Renal cortex interstitium (tissue), 11 donors: ENCODE measurements around the gene DNAH8. TPM values are rescaled to one million over a fixed set of nuclear protein-coding genes. Genes with fewer than 3 reads are reported as not detected.

Experiments used
- DNase-seq, 11 donors: peaks; one replicate each; pipeline ENCODE4 v3.0.0-alpha.2; 2013; ENCODE audit warnings: low read depth in 9 of 11, low spot score in 4 of 11; ENCODE audit errors: extremely low read depth in 1 of 11
- polyA plus RNA-seq, 3 donors: library from polyadenylated mRNA; unstranded; fragments of 120-200 nt; gene quantifications; one replicate each; pipeline ENCODE4 v1.2.1, GENCODE V29; 2013; ENCODE audit not compliant: insufficient read length in 3 of 3

Gene DNAH8
- polyA plus RNA-seq, 3 donors = 0.39 to 1.1 (median 0.90) TPM

DNA sequence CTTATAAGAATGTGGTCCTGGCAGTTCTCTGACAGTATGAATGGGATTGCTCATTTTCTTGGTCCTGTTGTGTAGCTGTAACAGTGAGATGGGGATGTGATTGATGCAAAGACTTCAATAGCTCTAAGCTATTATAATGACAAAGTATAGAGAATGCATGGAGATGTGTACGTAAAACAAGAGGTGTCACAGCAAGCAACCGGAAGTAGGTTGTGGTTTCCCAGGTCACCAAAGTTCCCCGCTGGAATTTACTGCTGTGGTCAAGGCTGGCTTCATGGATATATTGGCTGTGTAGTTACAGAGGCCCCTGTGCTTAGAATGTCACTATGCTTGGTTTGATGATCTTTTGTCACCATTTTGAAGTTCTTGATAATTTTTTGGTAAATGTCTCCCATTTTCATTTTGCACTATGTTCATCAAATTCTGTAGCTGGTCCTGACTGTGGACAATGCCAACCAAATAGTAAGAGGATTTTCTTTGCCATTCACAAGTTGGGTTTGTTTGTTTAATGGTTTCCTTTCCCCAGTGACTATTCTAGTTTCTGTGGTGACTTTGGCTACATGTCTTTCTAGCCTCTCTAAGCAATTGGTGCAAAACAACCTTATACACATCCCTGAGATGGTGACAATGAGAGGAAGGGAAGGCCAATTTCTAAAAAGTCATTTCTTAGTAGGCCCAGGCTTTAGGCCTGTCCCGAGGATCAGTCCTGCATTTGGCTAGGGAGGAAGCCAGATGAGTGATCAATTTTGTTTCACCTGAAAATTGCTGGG is 10.5 kb downstream of the DNAH8 start:
- DNase-seq = no peak

DNA sequence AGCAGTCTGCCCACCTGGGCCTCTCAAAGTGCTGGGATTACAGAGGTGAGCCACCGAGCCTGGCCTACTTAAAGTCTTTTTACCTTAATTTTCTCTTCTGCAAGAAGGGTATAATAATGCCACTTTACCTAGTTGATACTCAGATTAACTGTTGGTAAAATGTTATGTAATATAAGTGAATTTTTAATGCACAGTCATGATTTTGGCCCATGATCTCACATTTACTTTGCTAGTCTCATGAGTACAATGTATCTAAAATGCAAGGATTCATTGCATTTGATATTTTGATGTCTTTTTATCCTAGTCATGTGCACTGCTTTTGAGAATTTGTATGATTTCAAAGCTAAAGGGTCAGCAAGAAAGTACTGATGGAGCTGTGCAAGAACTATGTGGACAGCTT is 13.1 kb downstream of the DNAH8 start:
- DNase-seq = no peak

DNA sequence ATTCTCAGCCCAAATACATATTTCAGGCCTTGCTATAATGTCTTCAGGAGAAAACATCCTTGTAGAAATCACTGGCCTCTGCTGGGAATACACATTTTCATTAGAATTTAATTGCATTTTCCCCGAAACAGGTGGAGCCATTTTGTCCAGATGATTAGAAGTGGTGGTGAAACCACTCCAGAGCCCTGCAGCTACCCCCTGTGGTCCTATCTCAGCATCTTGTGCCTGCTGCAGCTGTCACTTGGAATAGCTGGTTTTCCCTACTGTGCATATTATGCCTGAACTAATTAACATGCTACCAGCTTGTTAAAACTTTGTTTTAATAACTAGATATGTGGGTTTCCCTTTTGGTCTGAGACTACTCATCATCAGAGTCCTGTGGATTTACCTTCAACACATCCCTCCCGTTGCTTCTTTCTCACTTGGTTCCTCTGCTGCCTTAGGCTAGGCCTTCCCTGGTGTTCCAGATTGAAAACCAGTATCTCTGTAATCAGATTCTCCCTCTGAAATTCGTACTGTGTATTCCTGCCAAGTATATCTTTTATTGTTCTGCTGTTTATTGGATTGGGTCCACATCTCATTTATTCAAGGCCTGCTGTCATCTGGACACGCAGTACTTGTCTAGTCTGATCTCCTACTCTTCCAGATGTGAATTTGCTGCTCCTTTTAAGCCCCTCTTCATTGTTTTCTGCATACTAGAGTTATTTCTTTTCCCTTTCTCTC is 15.2 kb downstream of the DNAH8 start:
- DNase-seq = no peak

DNA sequence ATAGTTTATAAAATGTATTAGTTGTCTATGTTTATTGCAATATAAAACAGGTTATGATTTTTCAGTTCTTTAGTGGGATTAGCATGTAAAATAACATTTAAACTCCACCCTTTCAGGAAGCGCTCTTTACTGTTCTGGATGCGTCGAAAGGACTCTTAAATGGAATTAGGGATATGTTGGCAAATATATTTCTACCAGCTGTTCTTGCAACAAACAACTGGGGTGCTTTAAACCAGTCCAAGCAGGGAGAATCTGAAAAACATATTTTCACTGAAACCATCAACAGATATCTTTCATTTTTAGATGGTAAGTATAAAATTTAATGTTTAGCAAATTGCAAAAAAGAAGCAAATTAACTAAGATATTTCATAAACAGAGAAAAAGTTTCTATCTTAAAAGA is 21.8 kb downstream of the DNAH8 start:
- no peak for DNase-seq

DNA sequence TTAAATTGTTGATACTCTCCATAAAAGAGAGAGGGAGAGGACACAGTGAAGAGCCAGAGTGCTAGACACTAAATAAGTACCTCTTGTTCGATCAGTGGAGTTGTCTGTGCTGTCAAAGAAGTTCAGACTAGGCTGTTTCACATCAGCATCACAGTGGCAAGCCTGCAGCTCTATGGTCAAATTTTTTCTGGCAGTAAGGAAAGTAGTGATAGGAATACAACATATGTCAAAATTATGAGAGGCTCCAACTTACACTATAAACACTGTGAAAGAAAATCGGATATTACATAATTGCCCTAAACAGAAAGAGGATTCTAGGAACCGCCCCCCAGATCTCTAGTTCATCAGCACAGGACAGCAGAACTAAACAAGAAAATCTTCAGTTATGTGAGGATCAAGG is 23.1 kb downstream of the DNAH8 start:
- DNase-seq = no peak

DNA sequence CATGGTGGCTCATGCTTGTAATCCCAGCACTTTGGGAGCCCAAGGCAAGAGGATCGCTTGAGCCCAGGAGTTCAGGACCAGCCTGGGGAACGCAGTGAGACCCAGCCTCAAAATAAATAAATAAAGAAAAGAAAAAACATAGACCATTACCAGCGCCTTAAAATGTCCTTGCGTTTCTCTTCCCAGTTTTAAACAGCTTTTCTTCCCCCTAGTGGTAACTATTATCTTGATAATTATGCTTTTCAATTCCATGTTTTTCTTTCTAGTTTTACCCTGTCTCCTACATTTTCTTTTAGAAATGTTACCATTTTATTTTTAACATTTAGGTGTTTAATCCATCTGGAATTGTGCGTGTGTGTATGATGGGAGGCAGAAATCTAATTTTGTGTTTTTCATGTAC is 24.4 kb downstream of the DNAH8 start:
- no peak for DNase-seq

DNA sequence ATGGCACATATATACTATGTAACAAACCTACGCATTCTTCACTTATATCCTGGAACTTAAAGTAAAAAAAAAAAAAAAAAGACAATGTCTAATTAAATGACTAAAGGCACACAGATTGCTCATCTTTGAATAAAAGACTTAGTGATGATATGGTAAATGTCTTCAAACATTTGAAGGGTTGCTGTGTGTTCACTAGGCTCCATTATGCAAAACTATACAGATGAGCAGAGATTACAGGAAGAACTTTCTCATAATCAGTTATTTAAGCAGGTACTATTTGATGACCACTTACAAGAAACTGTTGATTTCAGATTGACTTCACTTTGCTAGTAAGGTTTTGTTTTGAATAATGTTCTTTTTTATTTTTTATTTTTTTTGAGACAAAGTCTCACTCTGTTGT is 34.4 kb downstream of the DNAH8 start:
- DNase-seq = no peak

DNA sequence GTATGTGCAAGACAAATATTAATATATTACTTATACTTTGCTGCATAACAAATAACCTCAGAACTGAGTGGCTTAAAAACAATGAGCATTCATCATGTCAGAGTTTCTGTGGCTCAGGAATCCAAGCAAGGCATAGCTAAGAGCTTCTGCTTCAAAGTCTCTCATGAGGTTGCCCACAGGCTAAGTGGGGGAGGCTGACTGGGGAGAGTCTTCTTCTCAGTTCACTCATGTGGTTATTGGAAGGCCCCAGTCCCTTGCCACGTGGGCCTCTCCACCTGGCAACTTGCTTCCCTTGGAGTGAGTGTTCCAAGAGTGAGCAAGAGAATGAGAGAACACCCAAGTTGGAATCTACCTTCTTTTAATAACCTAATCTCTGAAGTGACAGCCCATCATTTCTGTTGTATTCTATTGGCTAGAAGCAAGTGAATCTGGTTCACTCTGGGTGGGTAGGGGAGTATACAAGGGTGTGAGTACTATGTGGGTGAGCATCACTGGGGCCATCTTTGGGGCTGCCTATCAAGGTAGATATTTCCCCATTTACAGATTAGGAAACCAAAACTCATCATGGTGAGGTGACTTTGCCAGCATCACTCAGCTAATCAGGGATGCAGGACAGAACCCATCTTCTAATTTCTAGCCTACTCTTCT is 36.0 kb downstream of the DNAH8 start:
- no peak for DNase-seq

DNA sequence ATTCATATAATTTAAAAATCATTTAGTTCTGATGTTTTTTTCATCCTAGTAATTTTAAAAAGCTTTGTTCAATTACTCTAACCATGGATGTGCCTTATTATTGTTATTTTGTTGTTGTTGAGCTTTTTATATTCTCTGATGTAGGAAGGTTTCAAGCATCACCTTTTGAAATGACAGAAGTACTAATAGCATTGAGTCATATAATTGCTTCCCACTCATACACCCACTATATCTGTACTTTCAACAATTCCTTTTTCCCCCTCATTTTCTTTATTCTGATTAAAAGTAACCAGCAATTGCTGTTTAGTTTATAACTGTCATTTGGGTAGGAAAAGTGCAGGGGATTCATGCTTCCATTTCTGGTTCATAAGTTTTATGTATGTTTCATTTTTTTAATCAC is 38.6 kb downstream of the DNAH8 start:
- no peak for DNase-seq

DNA sequence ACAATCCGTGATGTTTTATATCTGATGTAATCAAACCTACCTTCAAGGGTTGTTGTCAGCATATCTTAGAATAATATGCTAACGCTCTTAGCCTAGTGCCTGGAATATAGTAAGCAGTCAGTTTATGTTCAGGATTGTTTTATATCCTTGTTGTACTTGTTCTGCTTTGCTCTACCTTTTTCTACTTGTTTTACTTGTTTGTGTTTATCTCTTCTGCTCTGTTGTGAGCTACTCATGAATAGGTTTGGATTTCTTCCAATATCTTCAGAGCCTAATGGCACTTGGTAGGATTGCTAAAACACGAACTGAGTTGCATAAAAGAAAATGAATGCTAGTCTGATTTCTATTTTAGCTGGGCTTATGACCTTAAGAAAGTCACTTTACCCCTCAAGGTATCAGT is 40.1 kb downstream of the DNAH8 start:
- peak in 4 of 11 donors; percentile 10 to 20 (median 16) for DNase-seq

DNA sequence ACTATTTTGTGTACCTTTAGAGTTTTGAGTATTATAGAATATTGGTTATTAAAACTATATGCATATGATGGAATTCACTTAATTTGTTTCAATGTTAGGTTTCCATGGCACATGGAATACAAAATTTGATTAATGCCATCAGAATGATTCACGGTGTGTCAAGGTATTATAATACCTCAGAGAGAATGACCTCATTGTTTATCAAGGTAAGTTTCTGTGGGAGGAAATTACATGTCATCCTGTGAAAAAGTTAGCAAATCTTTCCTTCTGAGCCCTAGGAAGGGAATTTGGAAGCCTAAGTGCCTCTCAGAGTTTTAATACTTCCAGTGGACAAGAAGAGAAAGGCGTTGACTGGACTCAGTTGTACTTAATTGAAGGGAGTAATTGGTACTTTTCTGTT is 40.8 kb downstream of the DNAH8 start:
- DNase-seq = peak in 1 of 11 donors; percentile 2

DNA sequence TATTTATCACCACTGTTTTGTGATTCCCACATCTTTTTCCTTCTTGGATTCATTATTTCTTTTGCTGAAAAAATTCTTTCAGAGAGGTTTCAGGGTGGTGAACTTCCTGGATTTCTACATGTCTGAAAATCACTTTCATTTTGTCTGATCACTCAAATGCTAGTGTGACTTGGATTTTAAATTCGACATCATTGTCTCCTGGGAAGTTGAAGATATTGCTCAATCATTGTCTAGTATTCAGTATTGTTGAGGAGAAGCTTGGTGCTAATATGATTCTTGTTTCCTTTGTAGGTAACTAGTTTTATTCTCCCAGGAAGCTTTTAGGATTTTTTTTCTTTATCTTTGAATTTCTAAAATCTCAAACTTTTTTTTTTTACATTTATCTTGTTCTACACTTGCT is 45.0 kb downstream of the DNAH8 start:
- DNase-seq = no peak

DNA sequence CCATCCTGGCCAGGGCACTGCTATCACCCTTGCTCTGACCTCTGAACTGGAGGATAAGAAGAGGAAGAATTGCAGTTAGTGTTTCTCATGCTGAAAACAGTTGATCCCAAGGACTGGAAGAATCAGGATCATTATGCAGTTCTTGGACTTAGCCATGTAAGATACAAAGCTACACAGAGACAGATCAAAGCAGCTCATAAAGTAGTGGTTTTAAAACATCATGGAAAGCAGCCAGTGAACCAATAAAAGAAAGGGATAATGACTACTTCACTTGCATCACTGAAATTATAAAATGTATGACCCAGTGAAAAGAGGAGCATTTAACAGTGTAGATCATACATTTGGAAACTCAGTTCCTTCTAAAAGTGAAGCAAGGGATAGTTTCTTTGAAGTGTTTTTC is 47.7 kb downstream of the DNAH8 start:
- DNase-seq = no peak

DNA sequence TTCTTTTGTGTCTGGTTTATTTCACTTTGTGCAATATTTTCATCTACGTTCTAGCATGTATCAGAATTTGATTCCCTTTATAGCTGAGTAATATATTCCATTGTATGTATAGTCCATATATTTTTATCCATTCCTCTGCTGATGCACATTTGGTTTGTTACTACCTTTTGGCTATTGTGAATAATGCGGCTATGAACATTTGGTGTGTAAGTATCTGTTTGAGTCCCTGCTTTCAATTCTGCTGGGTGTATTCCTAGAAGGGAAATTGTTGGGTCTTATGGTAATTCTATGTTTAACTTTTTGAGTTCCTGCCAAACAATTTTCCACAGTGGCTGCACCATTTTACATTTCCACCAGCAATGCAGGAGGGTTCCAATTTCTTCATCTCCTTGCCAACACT is 52.4 kb downstream of the DNAH8 start:
- no peak for DNase-seq

DNA sequence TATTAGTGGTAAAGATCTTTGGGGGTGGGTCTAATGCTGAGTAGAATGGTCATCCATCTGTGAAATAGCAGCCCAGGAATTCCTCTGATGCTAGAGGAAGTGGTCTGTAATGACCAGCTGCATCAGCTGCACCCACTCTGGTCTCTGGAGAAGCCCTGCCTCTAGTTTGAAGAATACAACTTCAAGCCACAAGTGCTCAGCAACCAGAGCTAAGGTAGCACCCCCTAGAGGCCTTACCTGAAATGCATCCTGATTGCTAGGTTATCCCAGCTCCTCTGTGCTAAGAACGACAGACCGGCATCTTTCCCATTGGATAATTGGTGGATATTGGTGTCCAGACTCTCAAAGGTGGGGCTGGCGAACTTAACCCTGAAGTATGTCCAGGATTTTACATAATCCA is 58.2 kb downstream of the DNAH8 start:
- DNase-seq = no peak

DNA sequence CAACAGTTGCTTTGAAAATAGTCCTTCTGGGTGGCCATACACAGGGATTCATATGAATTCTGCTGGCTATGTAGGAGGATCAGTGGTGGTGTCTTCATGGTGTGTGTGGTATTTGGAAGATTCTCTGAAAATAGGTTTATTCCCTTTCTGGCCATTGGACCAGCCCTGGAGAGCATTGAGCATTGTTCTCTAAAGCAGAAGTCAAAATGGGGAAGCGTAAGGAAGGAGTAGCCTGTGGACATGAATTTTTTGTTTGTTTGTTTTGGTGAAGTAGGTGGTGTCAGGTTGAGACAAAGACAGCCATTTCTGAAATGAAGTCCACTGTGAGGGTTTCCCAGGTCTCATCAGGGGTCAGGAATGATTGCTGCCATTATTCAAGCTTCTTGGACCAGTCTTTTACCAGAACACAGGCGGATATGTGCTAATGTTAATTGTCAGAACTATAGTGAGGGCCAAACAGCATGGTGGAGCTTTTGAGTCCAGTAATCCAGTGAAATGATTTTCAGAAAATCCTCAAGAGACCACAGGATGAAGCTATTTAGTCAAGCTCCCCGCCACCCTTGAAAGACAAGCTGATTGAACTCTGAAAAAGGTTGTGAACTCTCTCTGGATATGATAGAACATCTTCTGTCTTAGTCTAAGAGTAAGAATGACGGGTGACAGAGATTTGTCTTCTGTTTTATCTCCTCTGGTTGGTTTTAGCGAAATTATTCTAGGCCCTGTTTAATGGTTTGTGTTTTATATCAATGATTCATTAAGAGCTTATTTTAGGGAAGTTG is 60.0 kb downstream of the DNAH8 start:
- no peak for DNase-seq

DNA sequence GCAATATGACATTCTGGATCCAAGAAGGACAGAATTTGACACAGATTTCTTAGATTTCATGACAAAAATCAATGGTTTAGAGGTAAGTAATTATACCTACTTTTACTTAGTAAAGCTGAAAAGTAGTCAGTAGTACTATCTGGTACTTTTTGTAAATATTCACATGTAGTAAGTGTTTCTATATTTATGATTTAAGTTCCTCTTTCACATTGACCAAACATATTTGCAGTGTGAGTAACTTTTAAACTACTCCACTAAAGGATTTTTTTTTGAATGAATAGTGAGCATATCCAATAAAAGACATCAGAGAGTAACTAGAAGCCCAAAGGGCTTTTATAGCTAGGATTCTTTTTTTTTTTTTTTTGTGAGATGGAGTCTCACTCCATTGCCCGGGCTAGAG is 60.8 kb downstream of the DNAH8 start:
- no peak for DNase-seq

DNA sequence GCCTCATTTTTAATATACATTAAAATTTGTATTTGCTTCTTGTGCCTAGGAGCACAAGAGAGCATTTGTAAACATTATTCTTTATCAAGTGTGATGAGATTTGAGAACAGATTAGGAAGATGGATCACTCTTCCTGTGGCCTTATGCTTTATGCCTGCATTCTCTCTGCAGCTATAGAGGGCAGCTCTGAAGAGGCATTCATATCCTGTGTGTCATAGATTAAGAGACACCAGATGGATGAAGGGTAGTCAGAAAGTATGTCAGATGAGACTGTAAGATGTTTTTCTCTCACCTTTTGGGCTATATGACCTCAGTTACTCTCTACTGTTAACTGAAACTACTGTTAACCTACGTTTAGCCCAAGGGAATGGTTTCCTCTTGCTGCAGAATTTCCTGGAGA is 61.4 kb downstream of the DNAH8 start:
- no peak for DNase-seq

DNA sequence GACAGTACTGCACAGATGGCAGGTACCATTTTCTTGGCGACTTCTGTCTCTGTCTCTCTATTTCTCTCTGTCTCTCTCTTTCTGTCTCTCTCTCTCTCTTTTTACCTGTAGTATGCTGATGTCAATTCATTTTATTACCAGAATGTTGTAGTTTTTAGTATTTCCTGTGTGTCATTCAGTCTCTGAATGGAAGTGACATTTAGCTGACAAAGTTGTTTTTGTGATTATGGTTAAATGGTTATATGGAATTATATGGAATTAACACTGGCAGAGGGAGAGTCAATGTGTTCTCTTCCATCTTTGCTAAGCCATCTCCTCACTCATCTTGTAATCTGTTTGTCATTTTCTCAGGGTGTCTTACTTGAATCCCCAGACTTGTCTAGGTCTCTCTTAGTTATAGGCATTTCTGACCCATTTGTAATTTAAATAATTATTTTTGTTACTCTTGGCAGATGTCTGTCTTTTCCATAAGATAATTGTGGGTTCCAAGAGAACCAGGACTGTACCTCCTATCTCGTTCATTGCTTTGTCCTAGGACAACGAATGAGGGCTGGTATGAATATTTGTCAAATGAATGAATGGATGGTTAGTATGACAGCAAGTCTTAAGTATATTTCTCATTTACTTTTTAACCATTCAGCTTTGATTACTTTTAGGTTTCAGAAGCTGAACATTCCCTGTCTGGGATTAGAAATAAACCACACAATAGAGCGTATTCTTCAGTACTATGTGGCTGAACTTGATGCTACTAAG is 64.4 kb downstream of the DNAH8 start:
- DNase-seq = no peak
